Adrenal gland (tissue), 12 donors: ENCODE results near the gene ARHGAP31. TPM values are rescaled to one million over a fixed set of nuclear protein-coding genes. Genes with fewer than 3 reads are reported as not detected.

ENCODE experiments used
- DNase-seq, 7 donors: peaks; one replicate each; pipeline ENCODE4 v3.0.0-alpha.2; 2019 to 2020
- H3K27ac ChIP-seq, 5 donors: fragments of 200-600 bp; sonication (generic) in 4 of 5; 1 replicate in 3 of 5; 2 replicates in 2 of 5; pipeline versions ENCODE4 v1.5.1 to v1.8.0; 2016 to 2020; ENCODE audit warnings: mild to moderate bottlenecking in 1 of 5
- H3K27me3 ChIP-seq: fragments of 200-600 bp; 2 replicates; pipeline ENCODE4 v1.8.0; 2021
- H3K36me3 ChIP-seq, 2 donors: fragments of 200-600 bp; replicated peaks in 1 of 2; 1 replicate in 1 of 2; 2 replicates in 1 of 2; pipeline versions ENCODE4 v1.5.1 to v1.8.0; 2018 to 2022
- H3K4me1 ChIP-seq, 2 donors: fragments of 200-600 bp; replicated peaks in 1 of 2; 1 replicate in 1 of 2; 2 replicates in 1 of 2; pipeline versions ENCODE4 v1.5.1 to v1.8.0; 2018 to 2021
- H3K4me3 ChIP-seq, 4 donors: fragments of 200-600 bp; sonication (generic) in 3 of 4; one replicate each; pipeline ENCODE4 v1.5.1; 2016 to 2018
- H3K9me3 ChIP-seq, 3 donors: fragments of 200-600 bp; sonication (generic) in 1 of 3; replicated peaks in 1 of 3; 1 replicate in 2 of 3; 2 replicates in 1 of 3; pipeline versions ENCODE4 v1.5.1 to v1.8.0; 2016 to 2021
- POLR2A ChIP-seq, 2 donors: fragments of 450-650 bp; IDR thresholded peaks; one replicate each; pipeline ENCODE4 v1.6.1; 2017; ENCODE audit warnings: antibody characterized with exemption in 2 of 2, mild to moderate bottlenecking in 2 of 2, moderate library complexity in 1 of 2
- WGBS, 4 donors: extraction: QIAGEN DNeasy Blood & Tissue Kit in 2 of 4; methylation state at CpG; one replicate each; pipeline versions ENCODE4 v1.1.5 to v1.1.7; 2013 to 2017; 5-methylcytosine and 5-hydroxymethylcytosine counted together
- intact Hi-C, 2 donors: fragments of 100-400 bp; cut with DNase I; formaldehyde crosslinking; loops; one replicate each; pipeline versions ENCODE4 v1.14.1 to v1.15.0; 2022 to 2023
- polyA plus RNA-seq, 3 donors: library from polyadenylated mRNA; stranded (reverse); fragments of 200-250 nt in 2 of 3; fragments of 350-450 nt in 1 of 3; fragmentation: Illumina TruSeq in 1 of 3; extraction: RNeasy Lipid Tissue Mini Kit (QIAGEN cat#74804) in 1 of 3; gene quantifications; one replicate each; pipeline ENCODE4 v1.2.3, GENCODE V29; 2013 to 2014
- total RNA-seq, 9 donors: library from RNA; depleted of rRNA in 4 of 9; stranded (reverse); fragments of >200 nt in 4 of 9; fragments of 120-200 nt in 1 of 9; fragmentation: NEBNext Ultra II Directional in 1 of 9; extraction: Animal tissue kit (Norgen Biotek cat#: 25700) in 1 of 9; gene quantifications; one replicate each; pipeline versions ENCODE4 v1.1.0 to v1.2.4, GENCODE V29; 2013 to 2023
- TF ChIP-seq, protein P1 (sequence below), 6 experiments: fragments of 450-650 bp in 4 of 6; fragments of 200-600 bp in 2 of 6; sonication (generic) in 1 of 6; IDR thresholded peaks; 1 replicate in 5 of 6; 2 replicates in 1 of 6; pipeline versions ENCODE4 v1.5.1 to v1.8.0; 2016 to 2021; ENCODE audit warnings: antibody characterized with exemption in 6 of 6, mild to moderate bottlenecking in 2 of 6, moderate library complexity in 1 of 6
- donor health status: healthy with polysubstance abuse.
- donor health status: Bipolar disorder and iron deficiency.
- donor health status: DM: yes; HTN: yes; CAD: no.
- donor health status: DM: no; HTN: no; CAD: no.
- donor health status: DM: no; HTN: no; CAD: no.
- donor health status: DM: yes; HTN: yes; CAD: no.

Gene ARHGAP31
- total and polyA plus RNA-seq, 12 donors = 2.9 to 21.8 (median 9.4) TPM

DNA sequence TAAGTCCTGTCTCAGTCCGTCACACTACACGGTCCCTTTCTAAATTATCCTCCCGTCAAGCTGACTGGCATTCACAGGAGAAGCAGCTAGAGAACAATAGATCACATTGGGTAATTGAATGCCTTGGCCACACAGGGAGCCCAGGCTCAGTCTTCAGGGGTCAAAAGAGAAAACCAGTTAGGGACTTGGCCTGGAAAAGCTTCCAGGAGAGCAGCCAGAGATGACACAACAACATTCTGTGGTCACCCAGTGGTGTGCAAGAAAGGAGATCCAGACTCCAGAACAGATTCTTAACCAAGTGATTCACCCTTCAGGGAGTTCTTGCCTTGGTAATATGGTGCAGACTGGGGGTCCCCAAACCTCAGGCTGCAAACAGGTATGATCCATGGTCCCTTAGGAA lies 15.9 kb downstream of the ARHGAP31 start:
- DNase-seq = peak in 1 of 7 donors; percentile 40
- Histone ChIP-seq H3K27me3 (no peaks in the 10 kb centered on the region), H3K4me3 (no peak overlapping the region), H3K27ac (no peak overlapping the region), H3K36me3 (no peaks in the 10 kb centered on the region), H3K4me1 (no peaks in the 10 kb centered on the region), H3K9me3 (no peaks in the 10 kb centered on the region)
- intact Hi-C loops = no loop called here
- WGBS, 4 donors = 68 to 90% (median 83%) methylated on average over 3 of the region's 3 CpGs
- TF ChIP-seq, protein P1, sequence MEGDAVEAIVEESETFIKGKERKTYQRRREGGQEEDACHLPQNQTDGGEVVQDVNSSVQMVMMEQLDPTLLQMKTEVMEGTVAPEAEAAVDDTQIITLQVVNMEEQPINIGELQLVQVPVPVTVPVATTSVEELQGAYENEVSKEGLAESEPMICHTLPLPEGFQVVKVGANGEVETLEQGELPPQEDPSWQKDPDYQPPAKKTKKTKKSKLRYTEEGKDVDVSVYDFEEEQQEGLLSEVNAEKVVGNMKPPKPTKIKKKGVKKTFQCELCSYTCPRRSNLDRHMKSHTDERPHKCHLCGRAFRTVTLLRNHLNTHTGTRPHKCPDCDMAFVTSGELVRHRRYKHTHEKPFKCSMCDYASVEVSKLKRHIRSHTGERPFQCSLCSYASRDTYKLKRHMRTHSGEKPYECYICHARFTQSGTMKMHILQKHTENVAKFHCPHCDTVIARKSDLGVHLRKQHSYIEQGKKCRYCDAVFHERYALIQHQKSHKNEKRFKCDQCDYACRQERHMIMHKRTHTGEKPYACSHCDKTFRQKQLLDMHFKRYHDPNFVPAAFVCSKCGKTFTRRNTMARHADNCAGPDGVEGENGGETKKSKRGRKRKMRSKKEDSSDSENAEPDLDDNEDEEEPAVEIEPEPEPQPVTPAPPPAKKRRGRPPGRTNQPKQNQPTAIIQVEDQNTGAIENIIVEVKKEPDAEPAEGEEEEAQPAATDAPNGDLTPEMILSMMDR (IDR thresholded peaks at IDR 0.05) = no peak
- no peak for TF ChIP-seq POLR2A (IDR thresholded peaks at IDR 0.05)

DNA sequence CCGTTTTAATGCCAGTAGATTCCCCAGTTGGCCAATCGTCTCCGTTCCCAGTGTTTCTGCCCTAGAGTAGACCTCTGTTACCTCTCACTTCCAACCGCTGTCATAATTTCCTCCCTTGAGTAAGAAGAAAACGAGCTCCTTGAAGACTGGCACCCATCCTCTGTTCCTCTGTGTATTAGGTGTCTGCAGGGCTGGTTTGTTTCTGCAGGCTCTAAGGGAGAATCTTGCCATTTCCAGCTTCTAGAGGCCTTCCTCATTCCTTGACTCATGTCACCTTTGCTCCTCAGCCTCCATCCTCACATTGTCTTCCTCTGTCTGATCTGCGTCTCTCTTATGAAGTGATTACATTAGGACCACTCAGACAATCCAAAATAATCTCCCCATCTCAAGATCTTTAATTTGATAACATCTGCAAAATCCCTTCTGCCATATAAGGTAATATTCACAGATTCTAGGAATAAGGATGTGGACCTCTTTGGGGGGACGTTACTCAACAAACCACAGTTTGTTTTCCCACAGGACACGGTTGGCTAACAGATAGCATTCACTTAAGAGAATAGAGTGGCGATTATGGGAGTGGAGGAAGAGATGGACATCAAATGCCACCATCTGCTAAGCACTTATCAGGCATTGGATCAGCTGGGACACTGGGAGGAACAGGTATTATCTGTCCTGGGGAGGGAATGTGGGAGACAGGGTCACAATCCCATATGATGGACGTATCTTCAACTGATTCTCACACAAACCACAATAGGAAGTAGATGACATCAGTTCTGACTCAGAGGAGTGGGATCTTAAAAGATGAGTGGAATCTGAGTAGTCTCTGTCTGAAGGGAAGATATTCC lies 17.1 kb downstream of the ARHGAP31 start:
- intact Hi-C loops = no loop called here

DNA sequence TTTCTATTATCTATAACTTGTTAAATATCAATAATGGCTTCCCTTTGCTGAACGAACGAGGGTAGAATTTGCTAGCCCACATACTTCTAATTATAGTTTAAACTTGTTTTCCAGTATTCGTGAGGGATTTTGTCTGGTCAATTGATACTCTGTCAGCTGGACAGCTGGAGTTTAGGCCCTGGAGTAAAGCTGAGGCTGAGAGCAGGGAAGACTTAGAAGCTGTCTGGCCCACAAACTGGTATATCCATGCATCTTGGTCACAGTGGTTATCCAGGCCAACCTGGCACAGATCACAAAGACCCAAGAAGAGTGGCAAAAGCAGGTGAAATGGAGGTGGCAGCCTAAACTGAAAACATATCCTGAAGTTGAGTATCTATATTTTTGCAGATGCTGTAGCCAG lies 19.3 kb downstream of the ARHGAP31 start:
- H3K4me1 ChIP-seq = no peaks in the 10 kb centered on the region
- H3K36me3 ChIP-seq = no peaks in the 10 kb centered on the region
- DNase-seq = no peak
- 70 to 90% (median 81%) methylated on average over 3 of the region's 3 CpGs for WGBS, 4 donors
- TF ChIP-seq, protein P1 (IDR thresholded peaks at IDR 0.05) = no peak
- no peak for TF ChIP-seq POLR2A (IDR thresholded peaks at IDR 0.05)
- no peaks in the 10 kb centered on the region for H3K9me3 ChIP-seq
- H3K27ac ChIP-seq = no peak overlapping the region
- intact Hi-C loops = no loop called here
- H3K27me3 ChIP-seq = no peaks in the 10 kb centered on the region
- H3K4me3 ChIP-seq = no peak overlapping the region

More for the DNA sequence above, 17.1 kb downstream of the ARHGAP31 start:
- WGBS, 4 donors = 71 to 85% (median 74%) methylated on average over 10 of the region's 10 CpGs
- TF ChIP-seq POLR2A (IDR thresholded peaks at IDR 0.05) = no peak
- TF ChIP-seq, protein P1 (IDR thresholded peaks at IDR 0.05) = no peak
- H3K4me3 ChIP-seq = no peak overlapping the region
- DNase-seq = no peak
- no peaks in the 10 kb centered on the region for H3K27me3 ChIP-seq
- H3K27ac ChIP-seq = no peak overlapping the region
- H3K36me3 ChIP-seq = no peaks in the 10 kb centered on the region
- H3K4me1 ChIP-seq = no peaks in the 10 kb centered on the region
- H3K9me3 ChIP-seq = no peaks in the 10 kb centered on the region

DNA sequence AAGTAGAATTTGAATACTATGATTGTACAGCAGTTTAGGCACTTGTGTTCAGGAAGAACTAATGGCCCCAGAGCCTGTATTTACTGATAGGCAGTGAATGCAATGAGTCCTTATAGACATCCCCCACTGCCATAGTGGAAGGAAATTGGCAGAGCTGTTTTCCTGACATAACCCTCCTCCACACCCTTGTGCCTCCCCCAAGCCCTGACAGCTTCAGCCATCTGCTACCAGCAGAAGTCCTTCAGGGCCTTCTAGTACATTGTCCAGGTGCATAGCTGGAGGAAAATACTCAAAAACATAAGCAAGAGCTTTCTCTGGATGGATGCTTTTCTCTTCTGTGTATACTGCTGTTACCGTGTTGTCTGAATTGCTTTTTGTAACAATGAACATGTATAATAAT lies 20.6 kb downstream of the ARHGAP31 start:
- H3K36me3 ChIP-seq = no peaks in the 10 kb centered on the region
- H3K4me3 ChIP-seq = no peak overlapping the region
- no peak for TF ChIP-seq POLR2A (IDR thresholded peaks at IDR 0.05)
- TF ChIP-seq, protein P1 (IDR thresholded peaks at IDR 0.05) = no peak
- no peaks in the 10 kb centered on the region for H3K4me1 ChIP-seq
- no peak overlapping the region for H3K27ac ChIP-seq
- no peak for DNase-seq
- 81 to 90% (median 86%) methylated on average over 1 of the region's 1 CpG for WGBS, 4 donors
- H3K27me3 ChIP-seq = no peaks in the 10 kb centered on the region
- intact Hi-C loops = no loop called here
- H3K9me3 ChIP-seq = no peaks in the 10 kb centered on the region
